CD14-positive monocyte (primary cell): ENCODE measurements around the gene HOXD1. TPM values are rescaled to one million over a fixed set of nuclear protein-coding genes. Genes with fewer than 3 reads are reported as not detected.
A peak's percentile ranks its signal among the peaks of the same experiment; 100 is the strongest.

Source experiments
- DNase-seq, 3 donors: peaks; one replicate each; pipeline ENCODE4 v3.0.0-alpha.2; 2011 to 2022
- H2AFZ ChIP-seq: 2 replicates; pipeline ENCODE4 v1.6.0; 2012; ENCODE audit warnings: mild to moderate bottlenecking, low read depth, low read length, inconsistent platforms; ENCODE audit not compliant: insufficient read depth, poor library complexity, severe bottlenecking
- H3K27ac ChIP-seq, 2 donors: 1 replicate in 1 of 2; 2 replicates in 1 of 2; pipeline ENCODE4 v1.5.1; 2012 to 2013; ENCODE audit warnings: low read length in 2 of 2, control low read depth in 1 of 2, inconsistent platforms in 1 of 2, low read depth in 1 of 2, mild to moderate bottlenecking in 1 of 2
- H3K27me3 ChIP-seq, 2 donors: one replicate each; pipeline versions ENCODE4 v1.6.0 to v1.6.1; 2011 to 2013; ENCODE audit warnings: low read length in 2 of 2; ENCODE audit not compliant: control insufficient read depth in 2 of 2, insufficient read depth in 2 of 2
- H3K36me3 ChIP-seq, 2 donors: replicated peaks in 1 of 2; 1 replicate in 1 of 2; 2 replicates in 1 of 2; pipeline versions ENCODE4 v1.5.1 to v1.6.1; 2012 to 2013; ENCODE audit warnings: low read length in 2 of 2, control low read depth in 1 of 2, inconsistent platforms in 1 of 2, mild to moderate bottlenecking in 1 of 2; ENCODE audit not compliant: insufficient read depth in 2 of 2, control insufficient read depth in 1 of 2
- H3K4me1 ChIP-seq, 2 donors: 1 replicate in 1 of 2; 2 replicates in 1 of 2; pipeline versions ENCODE4 v1.5.1 to v1.6.1; 2012 to 2013; ENCODE audit warnings: low read length in 2 of 2, control low read depth in 1 of 2, inconsistent platforms in 1 of 2, mild to moderate bottlenecking in 1 of 2, moderate library complexity in 1 of 2; ENCODE audit not compliant: insufficient read depth in 2 of 2, control insufficient read depth in 1 of 2
- H3K4me2 ChIP-seq: replicated peaks from 2 replicates; pipeline ENCODE3; 2012; ENCODE audit warnings: low read length, moderate library complexity, mild to moderate bottlenecking; ENCODE audit not compliant: poor library complexity, severe bottlenecking; ENCODE audit errors: extremely low read depth
- H3K4me3 ChIP-seq, 3 experiments: fragments of 200-600 bp in 1 of 3; sonication (generic) in 1 of 3; replicated peaks in 1 of 3; 1 replicate in 2 of 3; 2 replicates in 1 of 3; pipeline ENCODE4 v1.5.1; 2011 to 2013; ENCODE audit warnings: low read length in 3 of 3, mild to moderate bottlenecking in 3 of 3, control low read depth in 2 of 3, low read depth in 2 of 3, inconsistent platforms in 1 of 3, moderate library complexity in 1 of 3
- H3K79me2 ChIP-seq: 2 replicates; pipeline ENCODE4 v1.6.0; 2012; ENCODE audit warnings: mild to moderate bottlenecking, control low read depth, inconsistent platforms, low read length, moderate library complexity; ENCODE audit not compliant: insufficient read depth
- H3K9ac ChIP-seq: 2 replicates; pipeline ENCODE4 v1.6.0; 2017; ENCODE audit warnings: low read length, mild to moderate bottlenecking; ENCODE audit not compliant: insufficient read depth, poor library complexity, severe bottlenecking
- H3K9me3 ChIP-seq, 2 donors: replicated peaks in 1 of 2; 1 replicate in 1 of 2; 2 replicates in 1 of 2; pipeline versions ENCODE4 v1.5.1 to v1.6.1; 2012 to 2013; ENCODE audit warnings: low read length in 2 of 2, control low read depth in 1 of 2; ENCODE audit not compliant: control insufficient read depth in 1 of 2, insufficient read depth in 1 of 2
- H4K20me1 ChIP-seq: 2 replicates; pipeline ENCODE4 v1.6.0; 2012; ENCODE audit warnings: mild to moderate bottlenecking, low read length, control low read depth, moderate library complexity; ENCODE audit not compliant: insufficient read depth
- H3K27ac Mint-ChIP-seq, 7 donors: one replicate each; pipeline ENCODE4 v1.8.0; 2020; ENCODE audit warnings: mild to moderate bottlenecking in 7 of 7, mixed read lengths in 7 of 7, moderate library complexity in 6 of 7, inconsistent platforms in 2 of 7
- H3K27me3 Mint-ChIP-seq, 3 donors: one replicate each; pipeline ENCODE4 v1.8.0; 2021 to 2022; ENCODE audit warnings: low read depth in 3 of 3, mild to moderate bottlenecking in 3 of 3, mixed read lengths in 3 of 3, moderate library complexity in 3 of 3, inconsistent platforms in 1 of 3
- H3K36me3 Mint-ChIP-seq, 2 donors: one replicate each; pipeline ENCODE4 v1.8.0; 2020; ENCODE audit warnings: mixed read lengths in 2 of 2, inconsistent platforms in 1 of 2, mild to moderate bottlenecking in 1 of 2
- H3K4me1 Mint-ChIP-seq: one replicate; pipeline ENCODE4 v1.8.0; 2020; ENCODE audit warnings: mild to moderate bottlenecking, mixed read lengths
- H3K4me3 Mint-ChIP-seq, 2 donors: one replicate each; pipeline ENCODE4 v1.8.0; 2020; ENCODE audit warnings: mild to moderate bottlenecking in 2 of 2, mixed read lengths in 2 of 2, moderate library complexity in 1 of 2
- H3K9me3 Mint-ChIP-seq, 7 donors: one replicate each; pipeline ENCODE4 v1.8.0; 2020 to 2022; ENCODE audit warnings: mixed read lengths in 7 of 7, mild to moderate bottlenecking in 6 of 7, moderate library complexity in 6 of 7, inconsistent platforms in 2 of 7
- CTCF ChIP-seq: fragments of 200-600 bp; IDR thresholded peaks from one replicate; pipeline ENCODE4 v1.8.0; 2022; ENCODE audit warnings: antibody characterized with exemption, mild to moderate bottlenecking
- WGBS: methylation state at CpG from one replicate; pipeline ENCODE4 v1.1.5; 2013; ENCODE audit warnings: missing lambda C conversion rate; ENCODE audit not compliant: insufficient coverage; 5-methylcytosine and 5-hydroxymethylcytosine counted together
- intact Hi-C, 2 donors: fragments of 100-400 bp; cut with micrococcal nuclease; formaldehyde crosslinking; loops; one replicate each; pipeline versions ENCODE4 v1.15.0 to v1.15.1; 2023
- polyA plus RNA-seq, 3 donors: library from polyadenylated mRNA; depleted of rRNA in 1 of 3; unstranded in 2 of 3; stranded (reverse) in 1 of 3; fragments of 300-500 nt in 2 of 3; fragments of >200 nt in 1 of 3; fragmentation: Illumina TruSeq in 2 of 3; gene quantifications; 1 replicate in 2 of 3; 2 replicates in 1 of 3; pipeline ENCODE4 v1.2.3, GENCODE V29; 2012 to 2021

The HOXD1 gene
- polyA plus RNA-seq, 3 donors = not detected

- Mint-ChIP-seq H3K27ac (no peak overlapping the region), H3K27me3 (peaks cover 17 to 38% (median 37%) of the 10 kb centered on the region in 3 donors), H3K36me3 (no peaks in the 10 kb centered on the region), H3K4me1 (no peaks in the 10 kb centered on the region), H3K9me3 (peaks cover 0 to 9% (median 5%) of the 10 kb centered on the region in 7 donors), H3K4me3 (peak overlapping the region in 1 of 2 donors; percentile 17)
- H3K27me3 ChIP-seq = peaks cover 4% of the 10 kb centered on the region in 2 donors
- H3K79me2 ChIP-seq = no peaks in the 10 kb centered on the region
- TF ChIP-seq CTCF = no peak
- H3K27ac ChIP-seq = no peak overlapping the region
- H3K9me3 ChIP-seq = no peaks in the 10 kb centered on the region
- H3K4me3 ChIP-seq = no peak overlapping the region
- H3K36me3 ChIP-seq = no peaks in the 10 kb centered on the region
- no peak overlapping the region for H3K4me2 ChIP-seq
- no peak overlapping the region for H3K9ac ChIP-seq
- no peaks in the 10 kb centered on the region for H4K20me1 ChIP-seq
- no peaks in the 10 kb centered on the region for H3K4me1 ChIP-seq
- intact Hi-C loops = no loop called here
- no peak overlapping the region for H2AFZ ChIP-seq
- WGBS = 98% methylated on average over 7 of the region's 7 CpGs
- no peak for DNase-seq
Measured at GRCh38 chr2:176202491-176202890, 14.0 kb downstream of the HOXD1 start.

GRCh38 chr2:176205126-176205525, 16.7 kb downstream of the HOXD1 start:
- peaks cover 12 to 30% (median 27%) of the 10 kb centered on the region in 3 donors for H3K27me3 Mint-ChIP-seq
- H3K4me3 ChIP-seq = no peak overlapping the region
- H3K4me1 ChIP-seq = no peaks in the 10 kb centered on the region
- H3K79me2 ChIP-seq = no peaks in the 10 kb centered on the region
- no peak for TF ChIP-seq CTCF
- no peak overlapping the region for H2AFZ ChIP-seq
- WGBS = 60% methylated on average over 1 of the region's 1 CpG
- H3K27ac Mint-ChIP-seq = no peak overlapping the region
- H3K4me3 Mint-ChIP-seq = no peak overlapping the region
- H3K36me3 ChIP-seq = no peaks in the 10 kb centered on the region
- H3K9ac ChIP-seq = no peak overlapping the region
- H3K36me3 Mint-ChIP-seq = no peaks in the 10 kb centered on the region
- intact Hi-C loops = no loop called here
- H3K4me1 Mint-ChIP-seq = no peaks in the 10 kb centered on the region
- no peaks in the 10 kb centered on the region for H3K9me3 ChIP-seq
- peaks cover 0 to 3% of the 10 kb centered on the region in 2 donors for H3K27me3 ChIP-seq
- peaks cover 0 to 15% (median 6%) of the 10 kb centered on the region in 7 donors for H3K9me3 Mint-ChIP-seq
- H4K20me1 ChIP-seq = no peaks in the 10 kb centered on the region
- no peak overlapping the region for H3K27ac ChIP-seq
- DNase-seq = no peak
- H3K4me2 ChIP-seq = no peak overlapping the region
